GM12878 (cell line): Measurements from ENCODE around the gene ACOT4.

ENCODE experiments used
- BHLHE40 ChIP-seq, 2 experiments: fragments of 450-650 bp in 1 of 2; IDR thresholded peaks; 2 replicates each; pipeline ENCODE4 v1.6.1; 2011 to 2017; ENCODE audit warnings: low read depth in 2 of 2, borderline replicate concordance in 1 of 2, improper control_type of control experiment in 1 of 2, low read length in 1 of 2, mild to moderate bottlenecking in 1 of 2
- BRCA1 ChIP-seq: IDR thresholded peaks from 2 replicates; pipeline ENCODE4 v1.6.1; 2011; ENCODE audit warnings: low read depth, low read length, improper control_type of control experiment
- CTCF ChIP-seq, 3 experiments: IDR thresholded peaks in 2 of 3; conservative IDR thresholded peaks in 1 of 3; 2 replicates each; pipeline ENCODE4 v1.5.1; 2011; ENCODE audit warnings: low read depth in 3 of 3, low read length in 3 of 3, mild to moderate bottlenecking in 3 of 3, control low read depth in 2 of 3, moderate library complexity in 2 of 3, inconsistent platforms in 1 of 3, mixed read lengths in 1 of 3; ENCODE audit not compliant: control insufficient read depth in 2 of 3, insufficient read depth in 1 of 3; ENCODE audit errors: extremely low read depth in 1 of 3
- E4F1 ChIP-seq: fragments of 450-650 bp; IDR thresholded peaks from 2 replicates; pipeline ENCODE4 v1.6.1; 2018; ENCODE audit warnings: borderline replicate concordance, mild to moderate bottlenecking; ENCODE audit not compliant: partially characterized antibody
- EGR1 ChIP-seq, 2 experiments: IDR thresholded peaks; 1 replicate in 1 of 2; 2 replicates in 1 of 2; pipeline ENCODE4 v1.6.1; 2011 to 2012; ENCODE audit warnings: low read depth in 2 of 2, low read length in 2 of 2, borderline replicate concordance in 1 of 2, mild to moderate bottlenecking in 1 of 2, moderate library complexity in 1 of 2
- EP300 ChIP-seq, 2 experiments: fragments of 150-350 bp in 1 of 2; IDR thresholded peaks; 2 replicates each; pipeline ENCODE4 v1.6.1; 2011 to 2012; ENCODE audit warnings: low read depth in 2 of 2, low read length in 2 of 2, borderline replicate concordance in 1 of 2, improper control_type of control experiment in 1 of 2, inconsistent platforms in 1 of 2; ENCODE audit not compliant: control insufficient read depth in 1 of 2
- JUND ChIP-seq: IDR thresholded peaks from 2 replicates; pipeline ENCODE4 v1.6.1; 2012; ENCODE audit warnings: low read depth, mild to moderate bottlenecking, low read length, improper control_type of control experiment, moderate library complexity
- RFX5 ChIP-seq: IDR thresholded peaks from 2 replicates; pipeline ENCODE4 v1.6.1; 2011; ENCODE audit warnings: low read depth, low read length, improper control_type of control experiment
- SIN3A ChIP-seq: IDR thresholded peaks from 2 replicates; pipeline ENCODE4 v1.6.1; 2012; ENCODE audit warnings: low read depth, low read length, improper control_type of control experiment
- SIX5 ChIP-seq: IDR thresholded peaks from 2 replicates; pipeline ENCODE4 v1.6.1; 2011; ENCODE audit warnings: mild to moderate bottlenecking, low read depth, low read length, moderate library complexity; ENCODE audit not compliant: severe bottlenecking
- SP1 ChIP-seq: IDR thresholded peaks from one replicate; pipeline ENCODE4 v1.6.1; 2011; ENCODE audit warnings: low read depth, low read length
- ZBTB40 ChIP-seq: fragments of 450-650 bp; IDR thresholded peaks from 2 replicates; pipeline ENCODE4 v1.6.1; 2016; ENCODE audit warnings: mild to moderate bottlenecking, moderate library complexity, borderline replicate concordance
- TF ChIP-seq, protein P1 (sequence below): IDR thresholded peaks from 2 replicates; pipeline ENCODE4 v1.6.1; 2012; ENCODE audit warnings: low read depth, low read length, improper control_type of control experiment

GRCh38 chr14:73637830-73638229 is 46.2 kb downstream of the ACOT4 start:
- TF ChIP-seq ZBTB40 (no peak), CTCF (IDR thresholded peaks at IDR 0.05 in 2 of 3, conservative IDR thresholded peaks at IDR 0.05 in 1 of 3; ENCODE audit: control insufficient read depth in 2 of 3, extremely low read depth in 1 of 3, insufficient read depth in 1 of 3, low read depth in 3 of 3, low read length in 3 of 3) (no peak), SP1 (no peak), BHLHE40 (IDR thresholded peaks at IDR 0.05; ENCODE audit: borderline replicate concordance in 1 of 2, low read depth in 2 of 2, low read length in 1 of 2) (no peak), EP300 (IDR thresholded peaks at IDR 0.05; ENCODE audit: borderline replicate concordance in 1 of 2, control insufficient read depth in 1 of 2, low read depth in 2 of 2, low read length in 2 of 2) (no peak), JUND (no peak), EGR1 (IDR thresholded peaks at IDR 0.05; ENCODE audit: borderline replicate concordance in 1 of 2, low read depth in 2 of 2, low read length in 2 of 2) (no peak), RFX5 (no peak), E4F1 (no peak), SIN3A (no peak), SIX5 (no peak), BRCA1 (no peak)
- TF ChIP-seq, protein P1, sequence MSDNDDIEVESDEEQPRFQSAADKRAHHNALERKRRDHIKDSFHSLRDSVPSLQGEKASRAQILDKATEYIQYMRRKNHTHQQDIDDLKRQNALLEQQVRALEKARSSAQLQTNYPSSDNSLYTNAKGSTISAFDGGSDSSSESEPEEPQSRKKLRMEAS: no peak
